ENCODE results near the gene PHLPP1. TPM values are rescaled to one million over a fixed set of nuclear protein-coding genes. Genes with fewer than 3 reads are reported as not detected.
A peak's percentile ranks its signal among the peaks of the same experiment; 100 is the strongest.

The PHLPP1 gene
- total RNA-seq, 1 experiment from 2014 or later, result 14.7 TPM

DNA sequence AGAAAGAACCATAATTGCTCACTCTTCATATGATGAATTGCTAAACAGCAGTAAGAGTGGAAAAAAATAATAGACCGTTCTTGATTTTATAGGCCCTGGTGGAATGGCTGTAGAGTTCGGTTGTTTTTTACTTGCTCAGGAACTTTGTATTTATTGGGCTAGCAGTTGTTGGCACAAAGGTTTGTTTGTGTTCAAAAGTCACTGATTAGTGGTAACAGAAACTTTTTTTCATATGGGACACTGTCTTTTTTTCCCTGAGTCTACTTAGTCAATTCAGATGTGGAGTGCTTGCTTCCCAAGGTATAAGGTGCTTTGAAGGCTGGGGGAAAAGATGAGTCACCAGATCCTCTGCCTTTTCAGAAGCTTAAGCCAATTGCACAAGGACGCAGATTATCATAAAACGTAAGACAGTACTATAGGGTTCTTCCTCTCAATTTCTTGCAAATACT lies 25.8 kb downstream of the PHLPP1 start:
- H3K4me1 ChIP-seq (ENCODE audit: control insufficient read depth in 1 of 2, insufficient read depth in 2 of 2, low read length in 2 of 2), result peaks cover 20 to 26% of the 10 kb centered on the region in 2 experiments; a peak in 3 of 4 replicates
- 0 out of 4 replicates have a peak overlapping the region, but pooled peaks of 1 of the 2 experiments have one; percentile 5 for H3K4me3 ChIP-seq (replicated peaks in 1 of 2; ENCODE audit: low read depth in 1 of 2, low read length in 2 of 2)
- POLR2A ChIA-PET, result interaction anchor here (0.8 to 1.0 kb wide), 2 partner anchors 9 to 21 kb away, joined by 3 read pairs; no protein-coding TSS in a partner anchor
- RAD21 ChIA-PET (ENCODE audit: low non-redundant PET in 1 of 2, low total read pairs in 2 of 2, uncharacterized antibody in 2 of 2, unreplicated experiment in 2 of 2), result no interaction called here
- ATAC-seq (peak; percentile 91), DNase-seq (ENCODE audit: low read depth, low spot score) (peak; percentile 91)
- peaks cover 62% of the 10 kb centered on the region for H3K79me2 ChIP-seq (ENCODE audit: insufficient read depth, low read length)
- TF ChIP-seq POLR2AphosphoS5 (IDR thresholded peaks at IDR 0.05; ENCODE audit: low read depth, low read length), result peak; percentile 27; the same call in 1 of the 2 replicates
- TF ChIP-seq, protein P1, sequence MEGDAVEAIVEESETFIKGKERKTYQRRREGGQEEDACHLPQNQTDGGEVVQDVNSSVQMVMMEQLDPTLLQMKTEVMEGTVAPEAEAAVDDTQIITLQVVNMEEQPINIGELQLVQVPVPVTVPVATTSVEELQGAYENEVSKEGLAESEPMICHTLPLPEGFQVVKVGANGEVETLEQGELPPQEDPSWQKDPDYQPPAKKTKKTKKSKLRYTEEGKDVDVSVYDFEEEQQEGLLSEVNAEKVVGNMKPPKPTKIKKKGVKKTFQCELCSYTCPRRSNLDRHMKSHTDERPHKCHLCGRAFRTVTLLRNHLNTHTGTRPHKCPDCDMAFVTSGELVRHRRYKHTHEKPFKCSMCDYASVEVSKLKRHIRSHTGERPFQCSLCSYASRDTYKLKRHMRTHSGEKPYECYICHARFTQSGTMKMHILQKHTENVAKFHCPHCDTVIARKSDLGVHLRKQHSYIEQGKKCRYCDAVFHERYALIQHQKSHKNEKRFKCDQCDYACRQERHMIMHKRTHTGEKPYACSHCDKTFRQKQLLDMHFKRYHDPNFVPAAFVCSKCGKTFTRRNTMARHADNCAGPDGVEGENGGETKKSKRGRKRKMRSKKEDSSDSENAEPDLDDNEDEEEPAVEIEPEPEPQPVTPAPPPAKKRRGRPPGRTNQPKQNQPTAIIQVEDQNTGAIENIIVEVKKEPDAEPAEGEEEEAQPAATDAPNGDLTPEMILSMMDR (IDR thresholded peaks at IDR 0.05 in 2 of 3, conservative IDR thresholded peaks at IDR 0.05 in 1 of 3; ENCODE audit: borderline replicate concordance in 1 of 3, insufficient read depth in 1 of 3, low read depth in 2 of 3, low read length in 2 of 3), result no peak
- peak; percentile 85 for TF ChIP-seq TCF7L2 (IDR thresholded peaks at IDR 0.05; ENCODE audit: borderline replicate concordance, extremely low read depth, insufficient read depth, insufficient read length)
- TF ChIP-seq SRF (IDR thresholded peaks at IDR 0.05; ENCODE audit: low read depth), result peak; percentile 39; the same call in 1 of the 2 replicates
- TF ChIP-seq, protein P2, sequence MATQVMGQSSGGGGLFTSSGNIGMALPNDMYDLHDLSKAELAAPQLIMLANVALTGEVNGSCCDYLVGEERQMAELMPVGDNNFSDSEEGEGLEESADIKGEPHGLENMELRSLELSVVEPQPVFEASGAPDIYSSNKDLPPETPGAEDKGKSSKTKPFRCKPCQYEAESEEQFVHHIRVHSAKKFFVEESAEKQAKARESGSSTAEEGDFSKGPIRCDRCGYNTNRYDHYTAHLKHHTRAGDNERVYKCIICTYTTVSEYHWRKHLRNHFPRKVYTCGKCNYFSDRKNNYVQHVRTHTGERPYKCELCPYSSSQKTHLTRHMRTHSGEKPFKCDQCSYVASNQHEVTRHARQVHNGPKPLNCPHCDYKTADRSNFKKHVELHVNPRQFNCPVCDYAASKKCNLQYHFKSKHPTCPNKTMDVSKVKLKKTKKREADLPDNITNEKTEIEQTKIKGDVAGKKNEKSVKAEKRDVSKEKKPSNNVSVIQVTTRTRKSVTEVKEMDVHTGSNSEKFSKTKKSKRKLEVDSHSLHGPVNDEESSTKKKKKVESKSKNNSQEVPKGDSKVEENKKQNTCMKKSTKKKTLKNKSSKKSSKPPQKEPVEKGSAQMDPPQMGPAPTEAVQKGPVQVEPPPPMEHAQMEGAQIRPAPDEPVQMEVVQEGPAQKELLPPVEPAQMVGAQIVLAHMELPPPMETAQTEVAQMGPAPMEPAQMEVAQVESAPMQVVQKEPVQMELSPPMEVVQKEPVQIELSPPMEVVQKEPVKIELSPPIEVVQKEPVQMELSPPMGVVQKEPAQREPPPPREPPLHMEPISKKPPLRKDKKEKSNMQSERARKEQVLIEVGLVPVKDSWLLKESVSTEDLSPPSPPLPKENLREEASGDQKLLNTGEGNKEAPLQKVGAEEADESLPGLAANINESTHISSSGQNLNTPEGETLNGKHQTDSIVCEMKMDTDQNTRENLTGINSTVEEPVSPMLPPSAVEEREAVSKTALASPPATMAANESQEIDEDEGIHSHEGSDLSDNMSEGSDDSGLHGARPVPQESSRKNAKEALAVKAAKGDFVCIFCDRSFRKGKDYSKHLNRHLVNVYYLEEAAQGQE (IDR thresholded peaks at IDR 0.05; ENCODE audit: low read depth), result no peak
- TF ChIP-seq, protein P3, sequence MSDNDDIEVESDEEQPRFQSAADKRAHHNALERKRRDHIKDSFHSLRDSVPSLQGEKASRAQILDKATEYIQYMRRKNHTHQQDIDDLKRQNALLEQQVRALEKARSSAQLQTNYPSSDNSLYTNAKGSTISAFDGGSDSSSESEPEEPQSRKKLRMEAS (IDR thresholded peaks at IDR 0.05), result no peak
- 0 out of 2 replicates have a peak, but pooled peaks have one; percentile 3 for TF ChIP-seq RAD21 (IDR thresholded peaks at IDR 0.05; ENCODE audit: low read depth)
- peak; percentile 74; the same call in 1 of the 2 replicates for TF ChIP-seq CBX3 (IDR thresholded peaks at IDR 0.05; ENCODE audit: low read depth)
- TF ChIP-seq CEBPB (IDR thresholded peaks at IDR 0.05; ENCODE audit: low read depth), result peak; percentile 88
- peak; percentile 89 for TF ChIP-seq FOSL1 (IDR thresholded peaks at IDR 0.05; ENCODE audit: low read depth)
- peak; percentile 71 for TF ChIP-seq SP1 (IDR thresholded peaks at IDR 0.05; ENCODE audit: low read depth)
- TF ChIP-seq JUND (IDR thresholded peaks at IDR 0.05), result peak; percentile 91
- intact Hi-C loops (cut with micrococcal nuclease), result no loop called here
- peak overlapping the region; percentile 48 for H3K4me2 ChIP-seq (ENCODE audit: low read length)
- H3K9ac ChIP-seq (ENCODE audit: low read length), result peak overlapping the region; percentile 30; the same call in 1 of the 2 replicates
- H3K9me3 ChIP-seq (ENCODE audit: control insufficient read depth in 1 of 2, insufficient read depth in 1 of 2, low read depth in 1 of 2, low read length in 2 of 2), result no peaks in the 10 kb centered on the region
- H3K27me3 ChIP-seq (ENCODE audit: insufficient read depth, low read length), result no peaks in the 10 kb centered on the region
- CTCF ChIA-PET, result interaction anchor here (1.0 kb wide), 1 partner anchor 217 kb away, joined by 3 read pairs; no protein-coding TSS in a partner anchor
- peak overlapping the region; percentile 67 for H3K27ac ChIP-seq (ENCODE audit: low read depth, low read length)
- H3K9me2 ChIP-seq (ENCODE audit: insufficient read depth), result no peaks in the 10 kb centered on the region
- H4K20me1 ChIP-seq (ENCODE audit: insufficient read depth), result no peaks in the 10 kb centered on the region
- no peak overlapping the region for H2AFZ ChIP-seq (ENCODE audit: low read depth, low read length, poor library complexity, severe bottlenecking)
- no peaks in the 10 kb centered on the region for H3K36me3 ChIP-seq (ENCODE audit: control insufficient read depth in 1 of 2, insufficient read depth in 2 of 2, low read length in 2 of 2)
- BruUV-seq (replicated peaks), result no TSS peak

Data from HCT116 (cell line).